Endodermal cell (in vitro differentiated cells): ENCODE measurements around the gene RIMS3. TPM values are rescaled to one million over a fixed set of nuclear protein-coding genes. Genes with fewer than 3 reads are reported as not detected.

Experiments
- DNase-seq: peaks from one replicate; pipeline ENCODE4 v3.0.0-alpha.2; 2017
- H3K27ac ChIP-seq: 2 replicates; pipeline ENCODE4 v1.5.1; 2013; ENCODE audit warnings: mild to moderate bottlenecking, low read depth, low read length, moderate library complexity
- H3K27me3 ChIP-seq: 2 replicates; pipeline ENCODE4 v1.6.1; 2013; ENCODE audit warnings: mild to moderate bottlenecking, low read length, moderate library complexity; ENCODE audit not compliant: insufficient read depth, control insufficient read depth, poor library complexity, severe bottlenecking
- H3K36me3 ChIP-seq: 2 replicates; pipeline ENCODE4 v1.7.0; 2013; ENCODE audit warnings: mild to moderate bottlenecking, low read length, moderate library complexity; ENCODE audit not compliant: control insufficient read depth, insufficient read depth
- H3K4me1 ChIP-seq: one replicate; pipeline ENCODE4 v1.7.0; 2013; ENCODE audit warnings: low read length; ENCODE audit not compliant: control insufficient read depth, insufficient read depth
- H3K4me3 ChIP-seq: 2 replicates; pipeline ENCODE4 v1.5.1; 2013; ENCODE audit warnings: mild to moderate bottlenecking, low read length, moderate library complexity
- H3K9ac ChIP-seq: 2 replicates; pipeline ENCODE4 v1.6.1; 2013; ENCODE audit warnings: mild to moderate bottlenecking, low read length, moderate library complexity; ENCODE audit not compliant: poor library complexity, severe bottlenecking; ENCODE audit errors: extremely low read depth
- H3K9me3 ChIP-seq: 2 replicates; pipeline ENCODE4 v1.6.1; 2013; ENCODE audit warnings: mild to moderate bottlenecking, low read length, moderate library complexity; ENCODE audit not compliant: control insufficient read depth
- H3K27ac Mint-ChIP-seq: 2 replicates; pipeline ENCODE4 v1.8.0; 2020; ENCODE audit warnings: mixed read lengths
- H3K27me3 Mint-ChIP-seq: 2 replicates; pipeline ENCODE4 v1.8.0; 2021; ENCODE audit warnings: mild to moderate bottlenecking, mixed read lengths; ENCODE audit not compliant: insufficient read depth
- H3K36me3 Mint-ChIP-seq: 2 replicates; pipeline ENCODE4 v1.8.0; 2020; ENCODE audit warnings: low read depth, mixed read lengths
- H3K4me1 Mint-ChIP-seq: 2 replicates; pipeline ENCODE4 v1.8.0; 2020; ENCODE audit warnings: mixed read lengths
- H3K4me3 Mint-ChIP-seq: 2 replicates; pipeline ENCODE4 v1.8.0; 2020; ENCODE audit warnings: mild to moderate bottlenecking, moderate library complexity, mixed read lengths
- H3K9me3 Mint-ChIP-seq: 2 replicates; pipeline ENCODE4 v1.8.0; 2020; ENCODE audit warnings: mild to moderate bottlenecking, mixed read lengths
- WGBS, 2 experiments: methylation state at CpG; one replicate each; pipeline versions ENCODE4 v1.1.5 to v1.1.7; 2013; ENCODE audit warnings: missing lambda C conversion rate in 2 of 2, mixed read lengths in 1 of 2; ENCODE audit not compliant: insufficient coverage in 1 of 2, insufficient read length in 1 of 2; 5-methylcytosine and 5-hydroxymethylcytosine counted together
- total RNA-seq, 2 donors: library from RNA; stranded (reverse); fragmentation: NEBNext Ultra II Directional in 1 of 2; extraction: Animal tissue kit (Norgen Biotek cat#: 25700) in 1 of 2; gene quantifications; 2 replicates in 1 of 2; 3 replicates in 1 of 2; pipeline ENCODE4 v1.2.1, GENCODE V29; 2021
- TF ChIP-seq, protein P1 (sequence below): fragments of 200-600 bp; sonication (generic); conservative IDR thresholded peaks from 2 replicates; pipeline ENCODE4 v1.5.0; 2021; ENCODE audit warnings: antibody characterized with exemption, mild to moderate bottlenecking

The RIMS3 gene
- total RNA-seq, 2 donors from 2014 or later = 8.0 to 12.0 TPM

DNA sequence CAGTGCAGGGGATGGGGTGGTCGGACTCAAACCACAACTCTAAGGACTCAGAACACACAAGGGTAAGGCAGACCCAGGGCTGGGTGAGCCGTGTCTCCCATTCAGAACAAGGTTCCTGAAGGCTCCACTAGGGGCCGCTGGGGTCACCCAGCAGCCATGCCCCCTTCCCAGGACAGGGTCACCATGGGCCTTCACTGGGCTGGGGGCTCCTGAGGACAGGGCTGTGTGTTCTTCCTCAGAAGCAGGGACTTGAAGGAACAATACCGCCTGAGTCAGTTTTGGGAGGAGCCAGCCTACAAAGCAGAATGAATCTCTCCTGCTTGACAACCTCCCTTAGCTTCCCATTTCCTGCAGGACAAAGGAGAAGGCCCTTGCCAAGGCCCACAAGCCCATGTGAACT is 15.4 kb downstream of the RIMS3 start:
- peaks cover 8% of the 10 kb centered on the region for H3K4me1 Mint-ChIP-seq
- no peaks in the 10 kb centered on the region for H3K27me3 ChIP-seq
- no peak overlapping the region for H3K9ac ChIP-seq
- H3K9me3 Mint-ChIP-seq = no peaks in the 10 kb centered on the region
- no peaks in the 10 kb centered on the region for H3K9me3 ChIP-seq
- 33 to 42% methylated on average over 3 to 4 of the region's 4 CpGs for WGBS, 2 experiments
- H3K27ac ChIP-seq = no peak overlapping the region
- no peaks in the 10 kb centered on the region for H3K4me1 ChIP-seq
- peak; percentile 85 for DNase-seq
- TF ChIP-seq, protein P1, sequence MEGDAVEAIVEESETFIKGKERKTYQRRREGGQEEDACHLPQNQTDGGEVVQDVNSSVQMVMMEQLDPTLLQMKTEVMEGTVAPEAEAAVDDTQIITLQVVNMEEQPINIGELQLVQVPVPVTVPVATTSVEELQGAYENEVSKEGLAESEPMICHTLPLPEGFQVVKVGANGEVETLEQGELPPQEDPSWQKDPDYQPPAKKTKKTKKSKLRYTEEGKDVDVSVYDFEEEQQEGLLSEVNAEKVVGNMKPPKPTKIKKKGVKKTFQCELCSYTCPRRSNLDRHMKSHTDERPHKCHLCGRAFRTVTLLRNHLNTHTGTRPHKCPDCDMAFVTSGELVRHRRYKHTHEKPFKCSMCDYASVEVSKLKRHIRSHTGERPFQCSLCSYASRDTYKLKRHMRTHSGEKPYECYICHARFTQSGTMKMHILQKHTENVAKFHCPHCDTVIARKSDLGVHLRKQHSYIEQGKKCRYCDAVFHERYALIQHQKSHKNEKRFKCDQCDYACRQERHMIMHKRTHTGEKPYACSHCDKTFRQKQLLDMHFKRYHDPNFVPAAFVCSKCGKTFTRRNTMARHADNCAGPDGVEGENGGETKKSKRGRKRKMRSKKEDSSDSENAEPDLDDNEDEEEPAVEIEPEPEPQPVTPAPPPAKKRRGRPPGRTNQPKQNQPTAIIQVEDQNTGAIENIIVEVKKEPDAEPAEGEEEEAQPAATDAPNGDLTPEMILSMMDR = peak; percentile 82
- H3K4me3 Mint-ChIP-seq = no peak overlapping the region
- no peak overlapping the region for H3K27ac Mint-ChIP-seq
- no peak overlapping the region for H3K4me3 ChIP-seq
- no peaks in the 10 kb centered on the region for H3K36me3 ChIP-seq
- H3K36me3 Mint-ChIP-seq = no peaks in the 10 kb centered on the region
- peaks cover 3% of the 10 kb centered on the region for H3K27me3 Mint-ChIP-seq

DNA sequence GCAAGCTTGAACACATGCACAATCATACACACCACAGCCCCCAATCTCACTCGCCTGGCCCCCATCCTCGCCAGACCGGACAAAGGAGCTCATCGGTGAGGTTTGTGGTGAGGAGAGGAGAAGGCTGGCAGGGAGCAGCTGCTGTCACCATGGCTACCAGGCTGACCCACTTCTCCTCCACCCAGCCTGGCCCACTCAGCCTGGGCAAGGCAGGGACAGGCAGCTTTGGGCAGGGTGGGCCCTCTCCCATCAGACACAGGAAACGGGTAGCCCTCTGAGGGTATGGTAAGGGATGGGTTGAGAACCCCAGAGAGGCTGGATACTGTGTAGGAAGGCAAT is 15.9 kb downstream of the RIMS3 start:
- WGBS, 2 experiments = 88% methylated on average over 4 of the region's 5 CpGs; no CpG with 5 or more reads in 1 of the 2 experiments

DNA sequence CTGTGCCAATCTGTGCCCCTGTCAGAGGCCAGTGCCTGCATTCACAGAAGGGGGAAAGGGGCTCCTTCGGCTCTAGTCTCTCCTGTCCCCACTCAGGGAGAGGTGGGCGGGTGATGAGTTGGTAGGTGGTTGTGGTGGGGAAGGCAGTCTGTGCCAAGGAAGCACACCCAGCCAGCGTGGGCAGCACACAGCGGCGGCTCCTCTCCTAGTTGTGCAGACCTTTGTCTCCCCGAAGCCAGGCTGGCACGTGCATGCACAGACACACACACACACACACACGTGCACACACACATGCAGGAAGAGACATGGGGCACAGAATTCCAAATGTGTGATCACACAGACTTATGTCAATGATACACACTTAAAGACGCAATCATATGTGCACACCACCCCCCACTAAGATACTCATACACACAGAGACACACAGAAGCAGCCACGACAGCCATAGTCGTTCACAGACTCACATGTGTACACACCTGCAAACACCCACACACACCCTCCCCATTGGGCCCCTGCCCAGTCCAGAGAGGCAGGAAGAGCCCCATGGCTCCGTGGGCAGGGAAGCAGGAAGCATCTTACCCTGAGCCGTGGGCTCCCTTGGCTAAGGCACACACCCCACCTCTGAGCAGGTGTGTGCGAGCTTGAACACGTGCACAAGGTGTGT is 16.4 kb downstream of the RIMS3 start:
- Mint-ChIP-seq H3K27ac (no peak overlapping the region), H3K4me1 (no peaks in the 10 kb centered on the region), H3K36me3 (no peaks in the 10 kb centered on the region), H3K27me3 (no peaks in the 10 kb centered on the region), H3K4me3 (no peak overlapping the region), H3K9me3 (no peaks in the 10 kb centered on the region)
- 92 to 100% methylated on average over 1 to 15 of the region's 15 CpGs for WGBS, 2 experiments
- Histone ChIP-seq H3K4me3 (no peak overlapping the region), H3K27ac (no peak overlapping the region), H3K9me3 (no peaks in the 10 kb centered on the region), H3K36me3 (no peaks in the 10 kb centered on the region), H3K4me1 (no peaks in the 10 kb centered on the region), H3K27me3 (no peaks in the 10 kb centered on the region), H3K9ac (no peak overlapping the region)
- TF ChIP-seq, protein P1 = no peak
- DNase-seq = no peak

More for the DNA sequence above, 15.9 kb downstream of the RIMS3 start:
- Histone ChIP-seq H3K27ac (no peak overlapping the region), H3K9me3 (no peaks in the 10 kb centered on the region), H3K4me3 (no peak overlapping the region), H3K36me3 (no peaks in the 10 kb centered on the region), H3K9ac (no peak overlapping the region), H3K27me3 (no peaks in the 10 kb centered on the region), H3K4me1 (no peaks in the 10 kb centered on the region)
- Mint-ChIP-seq H3K27ac (no peak overlapping the region), H3K27me3 (peaks cover under 1% of the 10 kb centered on the region), H3K9me3 (no peaks in the 10 kb centered on the region), H3K4me3 (no peak overlapping the region), H3K36me3 (no peaks in the 10 kb centered on the region), H3K4me1 (peaks cover 4% of the 10 kb centered on the region)
- TF ChIP-seq, protein P1 = no peak
- DNase-seq = no peak
